SK-N-SH (cell line): Measurements from ENCODE around the gene CNBP. TPM values are rescaled to one million over a fixed set of nuclear protein-coding genes. Genes with fewer than 3 reads are reported as not detected.

Experiments
- CTCF ChIA-PET: fragments of 300-600, 350-600 bp; formaldehyde crosslinking; extraction: SDS; loops from one replicate; lab custom pipeline; 2021; lab: Yijun Ruan, JAX
- POLR2A ChIA-PET: fragments of 350-600 bp; sonication (Branson Sonifier 250); formaldehyde crosslinking; extraction: SDS; loops from one replicate; lab custom pipeline; 2020; ENCODE audit warnings: antibody characterized with exemption, inconsistent platforms; lab: Yijun Ruan, JAX
- DNase-seq: peaks from one replicate; pipeline ENCODE4 v3.0.0; 2012
- H2AFZ ChIP-seq: fragments of 200-600 bp; sonication (generic); 2 replicates; pipeline ENCODE4 v1.8.1; 2016; ENCODE audit warnings: antibody characterized with exemption, mild to moderate bottlenecking, low read depth
- H3F3A ChIP-seq: fragments of 200-600 bp; sonication (generic); replicated peaks from 2 replicates; pipeline ENCODE3; 2016; ENCODE audit warnings: antibody characterized with exemption, mild to moderate bottlenecking; ENCODE audit not compliant: insufficient read depth
- H3K27ac ChIP-seq, 2 experiments: fragments of 200-500 bp in 1 of 2; fragments of 200-600 bp in 1 of 2; sonication (Bioruptor generic) in 1 of 2; sonication (generic), shearing (Covaris generic) in 1 of 2; 2 replicates each; pipeline versions ENCODE4 v1.5.1 to v1.6.1; 2014 to 2016; ENCODE audit warnings: low read depth in 2 of 2, inconsistent platforms in 1 of 2, low read length in 1 of 2, mild to moderate bottlenecking in 1 of 2, mixed read lengths in 1 of 2
- H3K27me3 ChIP-seq: fragments of 200-600 bp; sonication (generic), shearing (Covaris generic); 2 replicates; pipeline ENCODE4 v1.6.1; 2016; ENCODE audit warnings: mixed run types; ENCODE audit not compliant: insufficient read depth
- H3K36me3 ChIP-seq, 2 experiments: fragments of 200-500 bp in 1 of 2; fragments of 200-600 bp in 1 of 2; sonication (Bioruptor generic) in 1 of 2; sonication (generic) in 1 of 2; replicated peaks in 1 of 2; 2 replicates each; pipeline versions ENCODE3 to v1.5.1; 2014 to 2016; ENCODE audit warnings: low read length in 1 of 2, mild to moderate bottlenecking in 1 of 2; ENCODE audit not compliant: insufficient read depth in 2 of 2, control insufficient read depth in 1 of 2
- H3K4me1 ChIP-seq, 2 experiments: fragments of 200-500 bp in 1 of 2; fragments of 200-600 bp in 1 of 2; sonication (Bioruptor generic) in 1 of 2; sonication (generic), shearing (Covaris generic) in 1 of 2; 2 replicates each; pipeline versions ENCODE4 v1.5.1 to v1.6.1; 2014 to 2016; ENCODE audit warnings: low read depth in 1 of 2, low read length in 1 of 2, mixed run types in 1 of 2; ENCODE audit not compliant: insufficient read depth in 2 of 2, control insufficient read depth in 1 of 2
- H3K4me2 ChIP-seq: fragments of 200-600 bp; sonication (generic), shearing (Covaris generic); 2 replicates; pipeline ENCODE4 v1.6.1; 2017; ENCODE audit warnings: mixed run types
- H3K4me3 ChIP-seq, 2 experiments: fragments of 200-500 bp in 1 of 2; fragments of 200-600 bp in 1 of 2; sonication (Bioruptor generic) in 1 of 2; sonication (generic), shearing (Covaris generic) in 1 of 2; 2 replicates each; pipeline versions ENCODE4 v1.5.1 to v1.8.1; 2014 to 2016; ENCODE audit warnings: low read depth in 2 of 2, inconsistent platforms in 1 of 2, low read length in 1 of 2, mild to moderate bottlenecking in 1 of 2, mixed read lengths in 1 of 2, moderate library complexity in 1 of 2
- H3K79me2 ChIP-seq: fragments of 200-600 bp; sonication (generic); 2 replicates; pipeline ENCODE4 v1.8.1; 2017; ENCODE audit warnings: mild to moderate bottlenecking; ENCODE audit not compliant: insufficient read depth
- H3K9ac ChIP-seq: fragments of 200-600 bp; sonication (generic); 2 replicates; pipeline ENCODE4 v1.6.1; 2017; ENCODE audit warnings: mixed run types
- H3K9me2 ChIP-seq: fragments of 200-600 bp; sonication (generic); 2 replicates; pipeline ENCODE4 v1.6.1; 2017; ENCODE audit warnings: mixed run types
- H3K9me3 ChIP-seq: fragments of 200-600 bp; sonication (generic); 2 replicates; pipeline ENCODE4 v1.6.1; 2017; ENCODE audit warnings: mixed run types, mild to moderate bottlenecking, moderate library complexity
- H4K20me1 ChIP-seq: fragments of 200-600 bp; sonication (generic); 2 replicates; pipeline ENCODE4 v1.6.1; 2017; ENCODE audit warnings: mild to moderate bottlenecking, mixed run types; ENCODE audit not compliant: insufficient read depth
- CHD2 ChIP-seq: fragments of 150-350 bp; IDR thresholded peaks from 2 replicates; pipeline ENCODE4 v1.6.1; 2018; ENCODE audit warnings: low read length; ENCODE audit not compliant: partially characterized antibody
- EZH2phosphoT487 ChIP-seq: fragments of 200-600 bp; sonication (generic); IDR thresholded peaks from 2 replicates; pipeline ENCODE4 v1.6.1; 2017; ENCODE audit warnings: low read depth, mixed run types, mild to moderate bottlenecking, antibody characterized with exemption, moderate library complexity, borderline replicate concordance
- FOSL2 ChIP-seq: IDR thresholded peaks from 2 replicates; pipeline ENCODE4 v1.4.0; 2012; ENCODE audit warnings: low read depth, mild to moderate bottlenecking, moderate library complexity, borderline replicate concordance
- GABPA ChIP-seq: IDR thresholded peaks from 2 replicates; pipeline ENCODE4 v1.4.0; 2012; ENCODE audit warnings: low read depth, mild to moderate bottlenecking
- IRF3 ChIP-seq: fragments of 150-350 bp; IDR thresholded peaks from 2 replicates; pipeline ENCODE4 v1.6.1; 2016; ENCODE audit warnings: mild to moderate bottlenecking, low read depth, low read length
- MAX ChIP-seq: IDR thresholded peaks from 2 replicates; pipeline ENCODE4 v1.4.0; 2012; ENCODE audit warnings: low read depth
- PBX3 ChIP-seq: IDR thresholded peaks from 2 replicates; pipeline ENCODE4; 2012
- RAD21 ChIP-seq: IDR thresholded peaks from 2 replicates; pipeline ENCODE4 v1.6.1; 2012; ENCODE audit warnings: mild to moderate bottlenecking, low read length
- REST ChIP-seq: IDR thresholded peaks from 2 replicates; pipeline ENCODE4 v1.6.1; 2012; ENCODE audit warnings: mild to moderate bottlenecking, low read depth, low read length, moderate library complexity
- RFX5 ChIP-seq: IDR thresholded peaks from 2 replicates; pipeline ENCODE4 v1.6.1; 2012; ENCODE audit warnings: mild to moderate bottlenecking, improper control_type of control experiment, low read length
- USF1 ChIP-seq: IDR thresholded peaks from 2 replicates; pipeline ENCODE4 v1.4.0; 2012; ENCODE audit warnings: low read depth, borderline replicate concordance
- WGBS: methylation state at CpG from one replicate; pipeline ENCODE4 v1.1.6; 2017; ENCODE audit warnings: low lambda C conversion rate; 5-methylcytosine and 5-hydroxymethylcytosine counted together
- polyA plus RNA-seq, 3 experiments: library from polyadenylated mRNA; depleted of rRNA; stranded (reverse); fragments of >200 nt; gene quantifications; 2 replicates each; pipeline ENCODE4 v1.2.3, GENCODE V29; 2012

Gene CNBP
- polyA plus RNA-seq, 1 of the 3 experiments (the other 2 are of a cell fraction) = 240 TPM

DNA sequence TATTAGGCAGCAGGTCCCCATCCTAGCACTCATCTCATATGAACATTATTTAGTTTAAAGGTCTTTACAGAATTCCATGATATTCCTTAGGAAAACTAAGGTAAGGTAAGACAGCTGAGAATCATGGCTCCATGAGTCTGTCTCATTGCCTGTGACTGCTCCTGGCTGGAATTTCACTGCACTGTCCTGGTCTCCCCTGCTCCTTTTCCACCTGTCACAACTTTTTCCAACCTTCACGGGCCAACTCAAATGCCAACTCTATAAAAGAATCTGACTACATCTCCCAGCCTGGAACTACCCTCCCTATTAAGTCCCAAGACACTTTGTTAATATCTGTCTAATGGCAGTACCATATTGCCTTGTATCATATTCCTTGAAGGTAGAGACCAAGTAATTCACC, 7.6 kb downstream of the CNBP start:
- Histone ChIP-seq H2AFZ (no peak overlapping the region), H3K36me3 (peaks cover 49 to 65% of the 10 kb centered on the region in 2 experiments), H3F3A (peaks cover 16% of the 10 kb centered on the region), H3K9me3 (no peaks in the 10 kb centered on the region), H3K4me1 (peaks cover 2 to 16% of the 10 kb centered on the region in 2 experiments; a peak in 3 of 4 replicates), H3K27me3 (no peaks in the 10 kb centered on the region), H3K9me2 (no peaks in the 10 kb centered on the region), H3K79me2 (peaks cover 100% of the 10 kb centered on the region), H3K9ac (no peak overlapping the region), H3K4me3 (no peak overlapping the region), H3K27ac (no peak overlapping the region), H3K4me2 (no peak overlapping the region), H4K20me1 (peaks cover 100% of the 10 kb centered on the region)
- TF ChIP-seq PBX3 (no peak), IRF3 (no peak), FOSL2 (no peak)
- ChIA-PET CTCF (interaction anchor here (1.1 kb wide), 1 partner anchor 14 kb away, joined by 3 read pairs; no protein-coding TSS in a partner anchor), POLR2A (no interaction called here)
- DNase-seq = no peak
- 78% methylated on average over 1 of the region's 1 CpG for WGBS

DNA sequence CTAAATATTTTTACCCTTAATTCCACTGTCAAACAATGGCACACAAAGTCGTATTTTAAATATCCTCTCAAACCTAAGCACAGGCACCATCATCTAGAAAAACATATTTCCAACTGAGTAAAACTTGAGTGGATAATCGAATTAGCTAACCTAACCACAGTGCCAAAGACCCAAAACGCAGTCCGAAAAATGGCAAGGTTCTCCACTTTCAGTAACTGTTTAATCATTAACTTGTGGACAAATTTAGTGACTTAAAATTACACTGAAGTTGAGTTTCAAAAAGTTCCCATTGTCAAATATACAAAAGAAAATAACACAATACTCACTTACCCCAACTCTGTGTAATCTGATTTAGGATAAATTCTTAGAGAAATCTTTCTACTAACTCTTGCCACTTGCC, 10.0 kb downstream of the CNBP start:
- Histone ChIP-seq H3K4me2 (no peak overlapping the region), H4K20me1 (peaks cover 79% of the 10 kb centered on the region), H3F3A (peaks cover 29% of the 10 kb centered on the region), H3K4me3 (no peak overlapping the region), H3K9me3 (no peaks in the 10 kb centered on the region), H3K27me3 (no peaks in the 10 kb centered on the region), H3K36me3 (peaks cover 58 to 65% of the 10 kb centered on the region in 2 experiments), H3K9me2 (no peaks in the 10 kb centered on the region), H3K4me1 (no peaks in the 10 kb centered on the region; a peak in 1 of 4 replicates), H3K79me2 (peaks cover 94% of the 10 kb centered on the region), H3K27ac (peak overlapping the region in 1 of 2 experiments; percentile 3; a peak in 1 of 4 replicates), H2AFZ (no peak overlapping the region), H3K9ac (no peak overlapping the region)
- POLR2A ChIA-PET = no interaction called here
- TF ChIP-seq REST (no peak), RAD21 (no peak), USF1 (no peak), GABPA (no peak), MAX (no peak), RFX5 (no peak), CHD2 (no peak), EZH2phosphoT487 (no peak)
- CTCF ChIA-PET = no interaction called here
- no peak for DNase-seq
- WGBS = 82% methylated on average over 4 of the region's 4 CpGs
